Dedifferentiated amniotic fluid mesenchymal stem cell (primary cell): ENCODE measurements around the gene RABL6.
"Not testable (repeated sequence)": the region's sequence is repeated elsewhere in the genome, so short reads cannot be mapped to it uniquely, and the experiment has no call there.

Source experiments
- DNase-seq: peaks from one replicate; pipeline ENCODE4 v3.0.0-alpha.2; 2016; ENCODE audit errors: extremely low spot score

RABL6 gene

DNA sequence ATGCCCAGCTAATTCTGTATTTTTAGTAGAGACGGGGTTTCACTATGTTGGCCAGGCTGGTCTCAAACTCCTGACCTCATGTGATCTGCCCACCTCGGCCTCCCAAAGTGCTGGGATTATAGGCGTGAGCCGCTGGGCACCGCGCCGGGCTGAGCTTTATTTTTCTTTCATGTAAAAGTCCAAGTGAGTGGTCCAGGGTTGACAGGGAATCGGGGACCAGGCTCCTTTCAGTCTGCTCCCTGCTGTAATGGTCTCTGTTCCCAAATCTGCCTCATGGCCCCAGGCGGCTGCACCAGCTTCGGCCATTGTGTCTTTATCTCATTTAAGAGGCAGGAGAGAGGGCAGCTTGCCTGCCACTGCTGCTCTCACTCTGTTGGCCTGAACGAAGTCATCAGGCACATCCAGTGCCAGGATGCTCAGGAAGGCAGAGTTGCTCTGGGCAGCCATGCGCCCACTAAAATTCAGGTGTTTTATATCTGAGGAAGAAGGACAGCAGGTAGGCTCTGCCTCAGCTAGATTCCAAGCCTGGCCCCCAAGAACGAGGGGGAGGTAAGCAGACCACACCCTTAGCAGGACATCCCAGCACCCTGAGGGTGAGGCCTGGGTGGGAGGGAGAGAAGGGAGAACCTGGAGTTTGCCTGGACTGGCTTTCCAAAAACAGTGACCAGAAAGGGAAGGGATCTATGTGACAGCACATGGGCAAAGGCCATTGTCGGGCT is 13.3 kb upstream of the RABL6 start:
- no peak for DNase-seq

DNA sequence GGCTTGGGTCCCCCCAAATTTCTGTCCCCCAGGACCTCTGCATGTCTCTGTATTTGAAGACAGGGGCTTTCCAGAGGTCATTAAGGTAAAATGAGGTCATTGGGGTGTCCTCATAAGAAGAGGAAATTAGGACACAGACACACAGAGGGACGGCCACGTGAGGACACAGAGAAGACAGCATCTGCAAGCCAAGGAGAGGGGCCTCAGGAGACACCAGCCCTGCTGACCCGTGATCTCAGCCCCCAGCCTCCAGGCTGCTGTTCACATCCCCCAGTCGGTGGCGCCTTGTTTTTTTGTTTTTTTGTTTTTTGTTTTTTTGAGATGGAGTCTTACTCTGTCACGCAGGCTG is 12.8 kb upstream of the RABL6 start:
- DNase-seq: no peak

DNA sequence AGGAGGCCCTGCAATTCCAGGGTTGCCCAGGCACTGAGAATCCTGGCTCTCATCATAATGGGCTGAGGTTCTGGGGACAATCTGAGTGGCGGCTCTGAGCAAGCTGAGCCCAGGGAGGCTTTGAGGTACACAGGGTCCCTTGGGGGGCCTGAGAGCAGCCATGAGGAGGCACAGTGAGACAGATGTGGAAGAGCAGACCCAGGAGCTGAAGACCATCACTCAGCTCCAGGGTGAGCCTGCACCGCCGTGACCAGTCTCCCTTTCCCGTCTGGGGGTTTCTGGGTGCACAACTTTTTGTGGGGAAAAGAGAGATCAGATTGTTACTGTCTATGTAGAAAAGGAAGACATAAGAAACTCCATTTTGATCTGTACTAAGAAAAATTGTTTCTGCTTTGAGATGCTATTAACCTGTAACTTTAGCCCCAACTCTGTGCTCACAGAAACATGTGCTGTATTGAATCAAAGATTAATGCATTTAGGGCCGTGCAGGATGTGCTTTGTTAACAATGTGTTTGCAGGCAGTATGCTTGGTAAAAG is 11.4 kb upstream of the RABL6 start, which contains the start of gene CCDC183:
Gene CCDC183, plus strand, starts transcription at position 101 of the 537 bp plus-strand sequence. Its CDS starts 60 bp downstream, at position 161.
- no peak for DNase-seq

DNA sequence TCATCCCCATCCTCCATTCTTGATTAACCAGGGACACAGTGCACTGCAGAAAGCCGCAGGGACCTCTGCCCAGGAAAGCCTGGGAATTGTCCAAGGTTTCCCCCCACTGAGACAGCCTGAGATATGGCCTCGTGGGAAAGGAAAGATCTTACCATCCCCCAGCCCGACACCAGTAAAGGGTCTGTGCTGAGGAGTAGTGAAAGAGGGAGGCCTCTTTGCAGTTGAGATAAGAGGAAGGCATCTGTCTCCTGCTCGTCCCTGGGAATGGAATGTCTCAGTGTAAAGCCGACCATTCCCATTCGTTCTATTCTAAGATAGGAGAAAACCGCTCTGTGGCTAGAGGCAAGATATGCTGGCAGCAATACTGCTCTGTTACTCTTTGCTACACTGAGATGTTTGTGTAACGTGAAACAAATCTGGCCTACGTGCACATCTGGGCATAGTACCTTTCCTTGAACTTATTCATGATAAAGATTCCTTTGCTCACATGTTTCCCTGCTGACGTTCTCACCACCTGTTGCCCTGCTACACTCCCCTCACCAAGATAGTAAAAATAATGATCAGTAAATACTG is 10.9 kb upstream of the RABL6 start:
- not testable (repeated sequence) for DNase-seq

DNA sequence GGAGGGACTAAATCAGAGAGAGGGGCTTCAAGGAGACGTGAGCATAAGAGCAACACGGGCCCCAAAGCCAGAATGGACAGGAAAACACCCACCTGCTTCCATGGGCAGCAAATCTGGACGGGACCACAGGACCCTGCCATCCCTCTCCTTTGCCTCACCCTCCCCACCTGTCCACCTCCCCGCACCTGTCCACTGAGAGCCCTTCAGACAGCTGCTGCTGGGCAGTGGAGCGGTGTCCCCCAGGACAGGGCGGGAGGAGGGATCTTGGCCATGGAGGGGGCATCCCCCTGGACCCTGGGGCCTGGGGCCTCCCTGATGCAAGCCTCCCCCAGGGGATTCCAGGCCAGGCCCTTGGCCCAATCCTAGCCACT is 9.1 kb upstream of the RABL6 start:
- DNase-seq: no peak

DNA sequence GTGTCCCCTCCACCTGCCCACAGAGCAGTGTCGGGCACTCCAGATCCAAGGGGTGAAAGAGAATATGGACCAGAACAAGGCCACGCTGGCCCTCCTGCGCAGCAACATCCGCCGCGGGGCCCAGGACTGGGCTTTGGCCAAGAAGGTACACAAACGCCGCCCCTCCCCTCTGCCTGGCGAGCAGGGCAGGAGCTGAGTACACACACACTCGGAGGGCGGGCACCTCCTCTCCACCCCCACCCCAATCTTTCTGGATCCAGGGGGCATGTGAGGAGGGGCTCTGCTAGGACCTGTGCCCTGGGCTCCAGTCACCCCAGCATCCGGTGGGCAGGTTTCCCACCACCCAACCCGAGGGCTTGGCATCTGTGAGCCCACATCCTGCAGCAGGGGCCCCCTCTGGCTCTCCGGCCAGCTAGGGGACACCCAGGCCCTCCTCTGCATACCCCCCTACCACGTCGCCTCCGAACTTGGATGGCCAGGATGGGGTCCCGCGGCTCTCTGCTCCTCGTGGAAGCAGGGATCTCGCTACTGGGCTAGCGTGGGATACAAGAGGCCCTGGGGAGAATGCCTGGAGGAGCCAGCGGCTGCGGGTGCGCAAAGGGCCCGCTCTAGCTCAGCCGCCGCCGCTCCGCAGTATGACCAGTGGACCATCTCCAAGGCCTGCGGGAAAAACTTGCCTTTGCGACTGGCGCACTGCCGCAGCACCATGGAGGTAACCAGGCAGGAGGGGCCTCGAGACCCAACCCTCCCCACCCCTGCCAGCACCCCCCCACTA is 8.5 kb upstream of the RABL6 start:
- no peak for DNase-seq

DNA sequence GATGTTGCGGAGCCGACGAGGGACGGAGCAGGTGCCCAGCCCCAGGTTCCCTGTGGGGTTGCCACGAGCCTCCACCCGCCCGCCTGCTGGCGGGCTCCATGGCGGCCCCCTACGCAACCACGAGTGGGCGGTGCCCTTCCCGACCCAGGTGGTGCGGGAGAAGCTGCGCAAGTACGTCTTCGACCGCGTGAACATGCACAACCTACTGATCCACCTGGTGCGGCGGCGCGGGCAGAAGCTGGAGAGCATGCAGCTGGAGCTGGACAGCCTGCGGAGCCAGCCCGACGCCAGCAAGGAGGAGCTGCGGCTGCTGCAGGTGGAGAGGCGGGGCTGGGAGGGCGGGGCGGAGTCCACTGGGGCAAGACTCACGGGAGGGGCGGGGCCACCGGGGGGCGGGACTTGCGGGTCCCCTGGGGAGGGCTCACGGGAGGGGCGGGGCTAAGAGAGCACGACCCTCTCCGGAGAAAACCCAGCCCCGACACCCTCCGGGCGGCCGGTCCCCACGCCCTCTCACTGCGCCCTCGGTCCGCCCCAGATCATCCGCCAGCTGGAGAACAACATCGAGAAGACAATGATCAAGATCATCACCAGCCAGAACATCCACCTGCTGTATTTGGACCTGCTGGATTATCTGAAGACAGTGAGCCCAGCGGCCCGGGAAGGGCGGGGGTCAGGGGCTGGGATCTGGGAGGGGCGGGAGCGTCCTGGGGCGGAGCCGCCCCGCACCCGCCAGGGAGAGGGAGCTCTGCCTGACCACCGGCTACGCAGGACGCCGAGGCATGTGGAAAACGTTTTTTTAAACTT is 7.7 kb upstream of the RABL6 start:
- DNase-seq: no peak

DNA sequence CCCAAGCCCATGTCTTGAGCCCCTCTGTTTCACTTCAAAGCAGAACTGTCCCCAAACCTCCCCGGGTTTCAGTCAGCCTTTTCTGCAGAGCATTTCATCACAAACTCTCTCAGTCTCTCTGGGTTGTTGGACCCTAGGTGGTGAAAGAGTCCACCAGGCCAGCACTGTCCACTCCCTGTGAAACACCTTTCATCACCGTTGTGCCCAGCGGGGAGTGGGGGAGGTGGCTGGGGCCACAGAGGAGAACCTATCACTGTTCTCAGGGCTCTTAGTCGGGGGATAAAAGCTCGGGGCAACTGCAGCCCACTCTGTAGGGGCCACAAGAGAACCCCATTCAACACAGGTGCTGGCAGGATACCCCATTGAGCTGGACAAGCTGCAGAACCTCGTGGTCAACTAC is 5.4 kb upstream of the RABL6 start:
- DNase-seq: no peak

DNA sequence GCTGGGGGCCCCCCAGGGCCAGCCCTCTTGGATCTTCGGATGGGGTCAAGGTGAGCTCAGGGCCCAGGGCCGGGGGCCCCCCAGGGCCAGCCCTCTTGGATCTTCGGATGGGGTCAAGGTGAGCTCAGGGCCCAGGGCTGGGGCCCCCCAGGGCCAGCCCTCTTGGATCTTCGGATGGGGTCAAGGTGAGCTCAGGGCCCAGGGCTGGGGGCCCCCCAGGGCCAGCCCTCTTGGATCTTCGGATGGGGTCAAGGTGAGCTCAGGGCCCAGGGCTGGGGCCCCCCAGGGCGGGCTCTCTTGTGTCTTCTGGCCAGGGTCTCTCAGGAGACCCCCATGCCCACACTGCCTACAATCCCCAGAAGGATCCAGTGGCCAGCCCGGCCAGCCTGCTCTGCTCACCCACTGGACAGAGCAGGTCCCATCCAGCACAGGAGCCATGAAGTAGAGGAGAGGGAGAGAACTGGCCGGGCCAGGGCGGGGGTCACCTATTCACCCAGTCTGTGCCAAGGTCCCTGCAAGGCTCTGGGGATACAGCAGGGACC is 4.7 kb upstream of the RABL6 start:
- DNase-seq: not testable (repeated sequence)

DNA sequence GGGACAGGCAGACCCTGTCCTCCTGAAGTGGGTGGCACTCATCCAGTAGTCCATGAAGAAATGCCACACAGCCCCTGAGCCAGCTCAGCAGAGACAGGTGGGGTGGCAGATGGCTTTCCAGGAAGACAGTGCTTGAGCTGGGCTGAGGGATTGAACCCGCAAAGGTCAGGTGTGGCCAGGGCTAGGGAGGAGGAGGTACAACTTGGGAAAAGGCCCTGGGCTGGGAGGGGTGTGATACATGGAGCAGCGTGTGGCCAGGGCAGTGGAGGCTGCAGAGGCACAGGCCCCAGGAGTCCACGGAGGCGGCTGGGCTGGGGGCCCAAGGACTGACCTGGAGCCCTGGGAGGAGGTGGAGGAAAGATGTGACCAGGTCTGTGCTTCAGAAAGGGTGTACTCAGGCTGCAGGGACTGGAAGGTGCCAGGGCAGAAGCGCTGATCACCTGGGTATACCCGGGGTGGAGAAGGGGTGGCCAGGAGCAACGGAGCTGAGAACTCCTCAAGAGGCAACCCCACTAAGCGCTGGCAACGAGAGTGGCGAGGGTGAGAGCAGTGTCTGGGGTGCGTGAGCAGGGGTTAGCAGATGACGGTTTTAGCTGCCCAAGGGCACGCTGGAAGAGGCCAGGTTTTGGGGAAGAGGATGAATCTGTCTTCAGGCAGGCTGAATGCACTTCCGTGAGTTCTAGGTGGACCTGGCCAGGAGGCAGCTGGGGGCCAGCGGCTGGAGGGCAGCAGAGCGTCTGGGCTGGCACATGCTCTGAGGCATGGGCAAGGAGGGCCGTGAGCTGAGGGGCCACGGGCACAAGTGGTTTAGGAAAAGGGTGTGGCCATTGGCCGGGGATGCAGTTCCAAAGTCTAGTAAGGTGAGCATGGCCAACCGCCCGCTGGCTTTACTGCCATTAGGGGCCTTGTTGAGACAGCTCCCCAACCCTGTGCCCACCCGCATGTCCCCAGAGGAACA is 3.9 kb upstream of the RABL6 start:
- no peak for DNase-seq

DNA sequence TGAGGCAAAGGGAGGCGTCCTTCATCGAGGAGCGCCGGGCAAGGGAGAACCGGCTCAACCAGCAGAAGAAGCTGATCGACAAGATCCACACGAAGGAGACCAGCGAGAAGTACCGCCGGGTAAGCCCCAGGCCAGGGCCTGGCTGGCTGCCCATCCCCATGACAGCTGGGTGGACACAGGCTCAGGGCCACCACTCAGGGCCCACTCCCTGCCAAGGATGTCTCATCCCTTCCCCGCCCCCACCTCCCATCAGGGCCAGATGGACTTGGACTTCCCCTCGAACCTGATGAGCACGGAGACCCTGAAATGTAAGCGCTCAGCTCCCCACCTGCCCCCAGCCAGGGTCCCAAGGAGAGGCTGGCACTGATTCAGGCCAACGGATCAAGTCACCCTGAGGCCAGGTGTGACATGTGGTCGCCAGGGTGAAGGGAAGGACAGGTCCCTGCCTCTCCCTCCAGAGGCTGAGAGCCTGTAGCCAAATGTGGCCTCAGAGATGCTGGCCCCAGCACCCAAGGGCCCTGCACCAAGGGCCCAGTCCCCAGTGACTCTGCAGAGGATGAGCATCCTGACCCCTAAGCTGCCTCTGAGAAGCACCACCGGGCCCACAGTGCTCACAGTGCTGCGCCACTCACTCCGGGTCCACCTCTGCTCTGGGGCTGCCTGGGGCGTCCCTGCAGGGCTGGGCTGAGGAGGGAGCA is 3.1 kb upstream of the RABL6 start:
- no peak for DNase-seq

DNA sequence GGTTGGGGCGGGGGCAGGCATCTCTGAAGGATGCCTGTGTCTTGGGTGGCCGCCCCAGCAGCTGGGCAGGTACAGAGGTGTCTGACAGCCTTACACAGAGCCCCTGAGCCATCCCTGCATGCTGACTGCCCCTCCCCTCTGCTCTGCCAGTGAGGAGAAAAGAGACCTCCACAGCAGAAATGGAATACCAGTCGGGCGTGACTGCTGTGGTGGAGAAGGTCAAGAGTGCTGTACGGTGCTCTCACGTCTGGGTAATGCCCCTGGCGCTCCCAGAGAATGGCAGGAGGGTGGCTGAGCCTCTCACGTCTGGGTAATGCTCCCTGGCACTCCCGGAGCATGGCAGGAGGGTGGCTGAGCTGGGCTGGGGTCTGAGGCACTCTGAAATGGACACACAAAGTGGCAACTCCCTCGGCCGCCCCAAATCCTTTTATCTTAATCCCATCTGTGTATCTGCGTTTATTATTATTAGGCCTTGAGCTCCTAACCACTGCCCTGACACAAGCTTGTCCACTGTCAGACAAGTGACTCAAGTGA is 2.5 kb upstream of the RABL6 start:
- no peak for DNase-seq

DNA sequence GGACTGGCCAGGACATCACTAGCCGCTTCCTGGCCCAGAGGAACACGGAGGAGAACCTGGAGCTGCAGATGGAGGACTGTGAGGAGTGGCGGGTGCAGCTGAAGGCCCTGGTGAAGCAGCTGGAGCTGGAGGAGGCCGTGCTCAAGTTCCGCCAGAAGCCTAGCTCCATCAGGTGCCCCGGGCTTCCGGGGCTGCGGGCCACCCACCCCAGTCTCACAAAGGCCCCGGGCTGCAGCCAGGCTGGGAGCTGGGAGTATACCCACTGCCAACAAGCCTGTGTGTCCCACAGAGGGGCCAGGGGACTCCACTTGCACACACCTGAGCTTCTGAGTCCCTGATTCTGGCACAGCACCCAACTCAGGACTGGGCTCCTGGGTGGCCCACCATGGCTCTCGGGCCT is 1.7 kb upstream of the RABL6 start:
- DNase-seq: no peak

DNA sequence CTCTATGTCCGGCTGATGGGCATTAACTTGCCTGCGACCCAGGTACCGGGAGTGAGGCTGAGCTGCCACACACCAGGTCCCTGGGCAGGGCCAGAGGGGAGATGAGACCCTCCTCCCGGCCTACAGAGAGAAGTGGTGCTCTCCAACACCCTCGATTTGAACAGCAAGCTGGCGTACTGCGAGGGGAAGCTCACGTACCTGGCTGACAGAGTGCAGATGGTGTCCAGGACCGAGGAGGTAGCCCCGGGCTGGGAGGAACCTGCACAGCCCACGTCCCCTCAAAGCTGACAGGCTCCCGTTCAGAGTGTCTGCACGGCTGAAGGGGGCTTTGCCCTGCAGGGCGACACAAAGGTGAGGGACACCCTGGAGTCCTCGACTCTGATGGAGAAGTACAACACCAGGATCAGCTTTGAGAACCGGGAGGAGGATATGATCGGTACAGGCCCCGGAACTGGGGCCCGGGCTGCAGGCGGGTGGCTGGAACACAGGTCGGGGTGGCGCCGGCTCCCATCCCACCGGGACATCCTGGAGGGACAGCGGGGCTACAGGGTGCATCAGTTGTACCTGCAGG is 1.0 kb upstream of the RABL6 start:
- DNase-seq: no peak

DNA sequence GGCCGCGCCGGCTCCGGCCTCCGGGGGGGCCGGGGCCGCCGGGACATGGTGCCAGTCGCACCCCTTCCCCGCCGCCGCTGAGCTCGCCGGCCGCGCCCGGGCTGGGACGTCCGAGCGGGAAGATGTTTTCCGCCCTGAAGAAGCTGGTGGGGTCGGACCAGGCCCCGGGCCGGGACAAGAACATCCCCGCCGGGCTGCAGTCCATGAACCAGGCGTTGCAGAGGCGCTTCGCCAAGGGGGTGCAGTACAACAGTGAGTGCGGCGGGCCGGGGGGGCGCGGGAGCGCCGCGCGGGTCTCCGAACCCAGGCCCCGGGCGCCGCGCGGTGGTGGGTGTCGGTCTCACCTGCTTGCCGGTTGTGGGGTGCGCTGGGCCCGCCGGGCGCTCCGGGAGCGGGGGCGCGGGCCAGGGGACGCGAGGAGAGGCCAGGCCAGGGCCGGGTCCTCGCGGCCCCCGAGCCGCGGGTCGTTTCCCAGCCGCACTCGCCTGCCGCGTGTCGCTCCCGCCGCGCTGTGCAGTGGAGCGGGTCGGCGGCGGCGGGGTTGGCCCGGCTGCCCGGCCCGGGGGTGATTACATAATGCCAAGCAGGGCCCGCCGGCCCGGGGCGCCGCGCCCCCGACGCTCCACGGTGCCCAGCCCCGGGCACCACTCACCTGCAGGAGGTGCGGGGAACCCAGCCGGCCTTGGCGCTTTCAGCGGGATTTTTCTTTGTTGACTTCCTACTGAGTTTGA is 492 bp downstream of the RABL6 start:
- DNase-seq: no peak

DNA sequence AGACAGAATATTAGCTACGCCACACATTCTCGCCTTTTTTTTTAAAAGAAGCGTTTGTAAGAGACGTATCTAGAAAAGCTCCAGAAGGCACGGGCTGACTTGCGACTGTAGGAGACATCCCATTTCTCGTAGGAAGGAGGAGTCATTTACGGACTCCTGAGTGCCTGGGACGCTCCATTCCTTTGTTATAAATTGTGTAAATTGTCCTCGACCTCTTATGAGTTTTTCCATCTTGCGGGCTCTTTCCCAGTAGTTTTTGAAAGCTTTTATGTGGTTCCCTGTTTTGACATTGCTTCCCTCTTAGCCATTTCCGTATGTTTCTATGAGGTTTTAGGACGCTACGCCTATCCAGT is 1.0 kb downstream of the RABL6 start:
- DNase-seq: peak; percentile 40

DNA sequence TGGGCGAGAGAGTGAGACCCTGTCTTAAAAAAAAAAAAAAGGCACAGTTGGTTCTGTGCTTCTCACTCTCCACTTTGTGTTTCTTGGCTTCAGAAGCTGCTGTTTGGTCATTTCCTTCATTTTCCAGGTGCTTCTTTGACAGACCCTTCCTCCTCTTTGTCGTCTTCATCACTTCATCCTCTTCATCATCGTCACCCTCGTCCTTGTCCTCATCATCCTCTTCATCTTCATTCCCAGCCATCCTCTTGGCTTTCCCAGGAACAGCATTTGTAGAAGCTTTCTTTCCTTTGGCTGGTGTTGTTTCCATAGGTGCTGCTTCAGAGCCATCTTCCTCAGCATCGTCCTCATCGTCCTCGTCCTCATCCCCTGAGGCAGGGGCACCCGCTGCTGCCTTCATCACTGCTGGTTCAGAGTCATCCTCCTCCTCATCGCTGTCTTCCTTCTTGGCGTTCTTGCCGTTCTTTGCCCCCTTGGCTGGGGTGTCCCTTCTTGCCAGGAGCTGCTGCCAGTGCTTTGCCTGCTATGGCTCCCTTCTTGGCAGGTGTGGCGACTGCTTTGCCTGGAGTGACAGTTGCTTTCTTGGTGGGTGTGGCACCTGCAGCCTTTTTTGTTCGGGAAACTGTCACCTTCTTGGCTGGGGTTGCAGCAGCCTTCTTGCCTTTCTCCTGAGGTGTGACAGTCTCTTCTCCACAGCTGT is 7.1 kb downstream of the RABL6 start:
- DNase-seq: no peak

DNA sequence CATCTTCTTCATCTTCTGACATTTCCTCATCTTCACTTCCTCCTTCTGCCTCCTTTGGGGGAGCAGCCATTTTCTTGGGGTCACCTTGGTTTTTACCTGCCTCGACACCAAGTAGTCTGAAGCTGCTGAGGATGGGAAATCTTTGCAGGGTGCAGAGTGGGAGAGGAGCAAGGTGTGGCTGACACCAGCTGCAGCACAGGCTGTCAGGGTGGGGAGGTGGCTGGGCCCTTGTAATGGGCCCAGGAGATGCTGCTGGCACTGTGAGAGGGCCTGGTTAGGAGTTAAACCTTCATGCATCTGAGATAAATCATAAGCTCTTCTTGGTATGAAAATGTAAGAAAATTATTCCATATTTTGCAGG is 7.7 kb downstream of the RABL6 start:
- no peak for DNase-seq
